ENCODE results near the gene VASP. TPM values are rescaled to one million over a fixed set of nuclear protein-coding genes. Genes with fewer than 3 reads are reported as not detected.
"Not testable (repeated sequence)": the region's sequence is repeated elsewhere in the genome, so short reads cannot be mapped to it uniquely, and the experiment has no call there.

VASP gene
- total RNA-seq, 2 donors from 2014 or later = 218 to 260 TPM

DNA sequence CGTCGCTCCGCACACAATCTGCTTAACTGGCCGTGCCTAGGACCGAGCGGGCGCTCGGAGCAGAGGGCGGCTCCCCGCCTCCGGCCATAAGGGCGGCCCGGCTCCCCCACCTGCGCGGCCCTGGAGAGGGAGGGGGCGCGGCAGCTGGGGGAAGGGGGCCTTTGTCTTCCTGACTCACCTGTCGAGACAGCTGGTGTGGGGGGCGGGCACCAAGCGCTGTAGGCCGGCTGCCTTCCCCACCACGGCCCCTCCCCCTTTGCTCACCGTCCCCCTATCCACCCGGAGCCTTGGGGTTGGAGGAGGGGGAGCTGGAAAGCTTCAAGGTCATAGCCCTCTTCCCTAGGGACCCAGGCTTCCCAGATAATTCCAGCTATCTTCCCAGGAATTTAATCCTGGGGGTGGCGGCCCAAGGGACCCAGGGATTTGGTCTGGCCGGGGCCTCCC, 1.2 kb downstream of the VASP start:
- ATAC-seq (peak; percentile 40), DNase-seq (peak; percentile 84 to 88)
- intact Hi-C loops (cut with DNase I, micrococcal nuclease) = no loop called here

DNA sequence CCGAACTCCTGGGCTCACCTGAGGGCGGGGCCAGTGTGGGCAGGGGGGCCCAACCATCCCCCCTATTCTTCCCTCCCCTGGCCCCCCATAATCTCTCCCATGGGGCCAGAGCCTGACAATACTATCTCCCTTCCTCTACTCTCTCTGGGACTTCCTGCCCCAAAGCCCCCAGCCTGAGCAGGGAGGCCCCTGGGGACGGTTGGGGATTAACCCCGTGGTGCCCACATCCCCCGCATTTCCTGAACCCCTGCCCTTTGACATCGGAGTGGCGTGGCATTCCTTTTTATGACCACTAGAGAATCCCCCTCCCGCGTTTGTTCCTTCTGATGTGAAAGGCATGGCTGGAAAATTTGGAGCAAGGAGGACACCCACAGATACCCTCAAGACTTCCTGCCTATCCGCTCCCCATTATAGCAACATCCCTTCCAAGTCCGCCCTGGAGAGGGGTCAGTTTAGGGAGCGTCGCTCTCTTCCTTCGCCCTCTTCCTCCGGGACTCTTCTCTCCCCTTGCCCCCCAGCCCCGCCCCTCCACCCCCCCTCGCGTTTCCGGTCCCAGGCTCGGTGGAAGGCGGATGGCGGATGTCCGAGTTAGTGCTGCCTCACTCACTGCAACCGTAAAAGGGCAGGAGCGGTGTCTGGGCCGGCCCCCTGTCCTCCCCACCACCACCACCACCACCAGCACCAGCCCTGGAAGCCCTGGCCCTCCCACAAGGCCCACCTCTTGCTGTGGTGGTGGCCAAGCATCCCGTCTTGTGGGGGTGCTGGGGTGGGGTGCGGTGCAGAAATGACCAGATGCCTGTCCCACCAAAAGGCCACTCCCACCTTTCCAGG, 1.8 kb downstream of the VASP start:
- intact Hi-C loops (cut with DNase I, micrococcal nuclease) = no loop called here
- ATAC-seq (peak; percentile 33), DNase-seq (peak; percentile 81 to 89)

DNA sequence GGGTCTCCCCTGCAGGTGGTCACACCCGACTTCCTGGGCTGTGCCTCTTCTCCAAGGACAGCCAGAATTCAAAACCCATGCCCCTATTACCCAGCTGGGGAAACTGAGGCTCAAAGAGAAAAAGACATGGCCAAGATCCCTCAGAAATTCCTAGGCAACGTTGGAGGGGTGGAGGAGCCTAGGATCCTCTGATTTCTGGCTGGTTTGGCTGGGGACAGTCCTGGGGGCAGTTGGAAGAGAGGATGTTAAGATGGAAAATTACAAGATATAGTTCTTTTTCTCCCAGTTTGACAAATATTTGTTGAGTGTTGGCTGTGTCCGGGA, 2.4 kb downstream of the VASP start:
- no peak for ATAC-seq
- intact Hi-C loops (cut with DNase I, micrococcal nuclease) = loop anchor here in 1 of 2 donors (5.0 kb wide), 1 partner anchor 128 kb away; the partner anchor contains the start of gene EML2
- DNase-seq = no peak

DNA sequence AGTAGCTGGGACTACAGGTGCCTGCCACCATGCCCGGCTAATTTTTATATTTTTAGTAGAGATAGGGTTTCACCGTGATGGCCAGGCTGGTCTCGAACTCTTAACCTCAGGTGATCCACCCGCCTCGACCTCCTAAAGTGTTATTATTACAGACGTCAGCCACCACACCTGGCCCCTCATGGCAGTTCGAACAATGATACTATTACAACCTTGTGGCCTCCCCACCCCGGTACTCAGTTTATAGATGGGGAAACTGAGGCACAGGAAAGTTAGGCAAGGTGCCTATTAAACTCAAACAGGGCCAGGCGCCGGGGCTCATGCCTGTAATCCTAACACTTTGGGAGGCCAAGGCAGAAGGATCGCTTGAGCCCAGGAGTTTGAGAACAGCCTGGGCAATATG, 3.1 kb downstream of the VASP start:
- intact Hi-C loops (cut with DNase I, micrococcal nuclease) = loop anchor here in 1 of 2 donors (5.0 kb wide), 1 partner anchor 127 kb away; the partner anchor contains the start of gene EML2
- not testable (repeated sequence) for DNase-seq, ATAC-seq

DNA sequence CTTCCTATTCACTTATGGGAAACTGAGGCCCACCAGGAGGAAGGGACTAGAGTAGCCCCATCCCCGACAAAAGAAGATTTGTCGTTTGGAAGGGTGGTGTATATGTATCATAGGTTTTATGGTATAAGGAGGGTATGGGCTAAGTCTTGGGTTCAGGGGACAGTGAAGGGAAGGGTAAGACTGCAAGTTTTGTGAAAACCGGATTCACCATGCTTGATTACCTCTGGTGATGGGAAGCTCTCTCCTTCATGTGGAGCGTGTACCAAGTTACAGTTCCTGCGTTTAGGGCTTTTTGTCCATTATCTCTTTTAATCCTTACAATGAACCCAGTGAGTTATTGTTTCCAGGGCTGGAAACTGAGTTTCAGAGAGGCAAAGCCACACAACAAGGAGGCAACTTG, 3.8 kb downstream of the VASP start:
- ATAC-seq (no peak), DNase-seq (no peak)
- intact Hi-C loops (cut with DNase I, micrococcal nuclease) = loop anchor here in 1 of 2 donors (5.0 kb wide), 1 partner anchor 126 kb away; the partner anchor contains the start of gene EML2

DNA sequence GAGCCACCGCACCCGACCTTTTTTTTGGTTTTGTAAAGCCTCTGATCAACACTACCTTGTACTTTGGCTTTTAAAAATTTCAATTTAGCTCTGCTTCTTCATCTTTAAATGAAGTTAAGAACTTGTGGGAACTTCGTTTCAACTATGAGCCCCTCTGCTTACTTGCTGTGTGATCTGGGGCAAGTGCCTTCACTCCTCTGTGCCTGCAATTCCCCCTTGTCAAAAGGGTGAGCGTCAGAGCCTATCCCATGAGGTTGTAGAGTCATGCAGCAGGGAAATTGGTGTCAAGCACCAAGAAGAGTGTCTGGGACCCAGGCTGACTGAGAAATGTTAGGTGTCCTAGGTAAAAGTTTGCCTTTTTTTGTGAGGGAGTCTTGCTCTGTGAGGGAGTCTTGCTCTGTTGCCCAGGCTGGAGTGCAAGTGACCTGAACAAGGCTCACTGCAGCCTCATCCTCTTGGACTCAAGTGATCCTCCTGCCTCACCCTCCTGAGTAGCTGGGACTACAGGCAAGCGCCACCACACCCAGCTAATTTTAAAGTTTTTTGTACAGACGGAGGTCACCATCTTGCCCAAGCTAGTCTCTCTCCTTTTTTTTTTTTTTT, 5.7 kb downstream of the VASP start:
- DNase-seq (peak in 1 of 2 donors; percentile 10), ATAC-seq (no peak)
- intact Hi-C loops (cut with DNase I, micrococcal nuclease) = loop anchor here in 1 of 2 donors (5.0 kb wide), 1 partner anchor 124 kb away; the partner anchor contains the start of gene EML2

DNA sequence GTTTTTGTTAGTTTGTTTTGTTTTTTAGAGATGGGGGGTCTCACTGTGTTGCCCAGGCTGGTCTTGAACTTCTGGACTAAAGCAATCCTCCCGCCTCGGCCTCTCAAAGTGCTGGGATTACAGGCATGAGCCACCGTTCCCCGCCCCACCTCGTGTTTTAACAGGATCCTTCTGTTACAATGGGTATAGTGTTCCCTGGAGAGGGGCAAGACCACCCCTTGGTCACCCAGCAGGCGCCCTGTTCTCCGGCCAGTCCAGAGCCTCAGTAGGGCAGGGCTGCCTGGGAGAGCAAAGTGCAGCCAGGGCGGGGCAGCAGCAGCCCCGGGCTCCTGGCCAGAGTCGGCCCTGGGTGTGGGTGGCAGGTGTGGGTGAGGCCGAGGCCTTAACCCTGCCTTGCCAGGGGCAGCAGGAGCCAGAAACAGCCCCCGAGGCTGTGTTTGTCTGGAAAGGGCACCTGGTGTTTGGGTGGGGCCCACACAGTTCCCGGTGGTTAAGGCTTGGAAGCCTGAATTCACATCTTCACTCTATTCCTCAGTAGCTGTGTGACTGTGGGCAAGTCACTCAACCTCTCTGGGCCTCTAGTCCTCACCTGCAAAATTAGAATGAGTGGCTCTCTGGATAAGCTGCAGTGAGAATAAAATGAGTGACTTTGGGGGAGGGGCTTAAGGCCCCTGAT, 7.2 kb downstream of the VASP start:
- intact Hi-C loops (cut with DNase I, micrococcal nuclease) = loop anchor here in 1 of 2 donors (5.0 kb wide), 1 partner anchor 123 kb away; the partner anchor contains the start of gene EML2
- peak; percentile 79 for ATAC-seq
- peak; percentile 89 to 93 for DNase-seq

DNA sequence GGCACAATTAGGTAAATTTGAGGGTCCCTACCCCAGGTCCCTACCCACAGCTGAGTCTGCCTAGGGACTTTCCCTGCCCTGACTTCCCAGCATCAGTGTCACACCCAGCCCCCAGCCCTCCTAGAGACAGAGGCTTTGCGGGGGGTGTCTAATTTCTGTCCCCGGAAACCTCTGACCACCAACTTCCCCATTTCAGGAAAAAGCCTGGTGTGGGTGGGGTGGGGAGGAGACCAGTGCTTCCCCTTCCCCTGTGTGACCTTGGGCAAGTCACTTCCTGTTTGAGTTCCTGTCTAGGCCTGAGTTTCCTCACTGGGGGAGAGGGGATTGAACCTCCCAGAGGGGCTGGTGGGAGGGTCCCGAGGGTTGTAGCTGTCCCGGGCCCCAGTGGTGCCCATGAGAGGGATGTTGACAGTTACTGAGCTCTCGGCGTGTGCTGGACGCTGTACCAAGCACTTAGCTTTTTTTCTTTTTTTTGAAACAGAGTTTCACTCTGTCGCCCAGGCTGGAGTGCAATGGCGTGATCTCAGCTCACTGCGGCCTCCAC, 7.9 kb downstream of the VASP start:
- intact Hi-C loops (cut with DNase I, micrococcal nuclease) = no loop called here
- ATAC-seq = peak; percentile 41

DNA sequence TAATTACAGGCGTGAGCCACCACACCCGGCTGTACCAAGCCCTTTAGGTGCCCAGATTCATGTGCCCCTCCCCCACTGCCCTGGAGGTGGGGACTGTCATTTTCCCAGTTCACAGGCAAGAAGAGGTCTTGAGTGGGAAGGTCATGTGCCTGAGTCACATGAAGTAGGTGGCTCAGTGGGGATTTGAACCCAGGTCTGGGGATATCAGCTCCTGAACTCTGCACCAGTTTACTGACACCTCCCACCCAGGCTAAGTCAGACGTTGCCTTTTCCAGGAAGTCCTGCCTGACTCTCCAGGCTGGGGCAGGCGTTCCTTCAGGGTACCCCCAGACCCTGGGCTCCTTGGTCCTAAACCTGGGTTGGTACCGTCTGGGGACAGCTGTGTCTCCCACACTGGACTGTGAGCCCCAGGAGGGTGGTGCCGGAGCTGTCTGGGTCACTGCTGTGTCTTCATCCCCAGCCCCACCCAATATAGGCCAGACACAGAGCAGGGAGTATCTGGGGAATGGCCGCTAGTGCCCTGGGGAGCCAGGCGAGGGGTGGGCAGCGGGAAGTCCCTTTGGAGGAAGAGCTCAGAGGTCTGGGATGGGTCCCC, 8.6 kb downstream of the VASP start:
- DNase-seq (peak; percentile 77 to 81), ATAC-seq (peak; percentile 48)
- intact Hi-C loops (cut with DNase I, micrococcal nuclease) = no loop called here

More for the DNA sequence above, 7.9 kb downstream of the VASP start:
- DNase-seq = peak; percentile 60 to 81

DNA sequence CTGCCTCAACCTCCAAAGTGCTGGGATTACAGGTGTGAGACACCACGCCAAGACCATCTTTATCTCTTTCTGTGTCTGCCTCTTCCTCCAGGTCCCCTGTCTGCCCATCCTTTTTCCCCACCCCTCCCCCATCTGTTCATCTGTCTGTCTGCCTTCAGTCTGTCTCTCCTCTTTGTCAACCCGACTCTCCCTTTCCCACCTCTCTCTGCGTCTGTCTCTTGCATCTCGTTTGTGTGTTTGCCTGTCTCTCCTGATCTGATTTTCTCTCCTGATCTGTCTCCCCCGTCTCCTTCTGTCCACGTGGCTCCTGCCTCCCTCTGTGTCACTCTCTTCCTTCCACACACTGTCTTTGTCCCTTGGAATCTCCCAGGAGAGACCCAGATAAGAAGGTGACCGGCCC, 10.0 kb downstream of the VASP start:
- ATAC-seq (no peak), DNase-seq (no peak)
- intact Hi-C loops (cut with DNase I, micrococcal nuclease) = no loop called here

DNA sequence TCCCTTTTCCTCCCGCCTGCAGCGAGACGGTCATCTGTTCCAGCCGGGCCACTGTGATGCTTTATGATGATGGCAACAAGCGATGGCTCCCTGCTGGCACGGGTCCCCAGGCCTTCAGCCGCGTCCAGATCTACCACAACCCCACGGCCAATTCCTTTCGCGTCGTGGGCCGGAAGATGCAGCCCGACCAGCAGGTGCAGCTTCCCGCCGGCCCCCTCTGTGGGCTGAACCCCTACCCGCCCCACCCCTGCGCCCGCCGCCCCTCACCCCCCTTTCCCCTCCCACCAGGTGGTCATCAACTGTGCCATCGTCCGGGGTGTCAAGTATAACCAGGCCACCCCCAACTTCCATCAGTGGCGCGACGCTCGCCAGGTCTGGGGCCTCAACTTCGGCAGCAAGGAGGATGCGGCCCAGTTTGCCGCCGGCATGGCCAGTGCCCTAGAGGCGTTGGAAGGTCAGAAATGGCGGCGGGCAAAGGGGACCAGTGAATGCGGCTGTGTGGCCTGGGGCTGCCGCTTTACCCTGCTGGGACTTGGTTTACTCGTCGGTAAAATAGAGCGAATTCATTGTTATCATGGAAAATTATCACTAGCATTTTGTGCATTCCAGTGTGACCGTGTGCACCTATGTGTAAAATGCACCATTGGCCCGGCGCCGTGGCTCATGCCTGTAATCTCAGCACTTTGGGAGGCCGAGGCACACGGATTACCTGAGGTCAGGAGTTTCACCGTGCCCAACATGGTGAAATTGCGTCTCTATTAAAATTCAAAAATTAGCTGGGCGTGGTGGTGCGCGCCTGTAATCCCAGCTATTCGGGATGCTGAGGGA, 10.6 kb downstream of the VASP start:
- intact Hi-C loops (cut with DNase I, micrococcal nuclease) = no loop called here
- DNase-seq (no peak), ATAC-seq (no peak)

DNA sequence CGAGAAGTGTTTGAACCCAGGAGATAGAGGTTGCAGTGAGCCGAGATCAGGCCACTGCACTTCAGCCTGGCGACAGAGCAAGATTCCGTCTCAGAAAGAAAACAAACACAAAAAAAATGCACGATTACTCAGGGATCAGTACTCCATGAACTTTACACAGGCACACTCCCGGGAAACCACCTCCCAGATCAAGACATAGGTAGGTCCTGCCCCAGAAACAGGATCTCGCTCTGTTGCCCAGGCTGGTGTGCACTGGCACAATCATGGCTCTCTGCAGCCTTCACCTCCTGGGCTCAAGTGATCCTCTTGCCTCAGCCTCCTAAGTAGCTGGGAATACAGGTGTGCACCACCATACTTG, 11.2 kb downstream of the VASP start:
- DNase-seq = peak in 1 of 2 donors; percentile 48
- intact Hi-C loops (cut with DNase I, micrococcal nuclease) = no loop called here
- peak; percentile 28 for ATAC-seq

DNA sequence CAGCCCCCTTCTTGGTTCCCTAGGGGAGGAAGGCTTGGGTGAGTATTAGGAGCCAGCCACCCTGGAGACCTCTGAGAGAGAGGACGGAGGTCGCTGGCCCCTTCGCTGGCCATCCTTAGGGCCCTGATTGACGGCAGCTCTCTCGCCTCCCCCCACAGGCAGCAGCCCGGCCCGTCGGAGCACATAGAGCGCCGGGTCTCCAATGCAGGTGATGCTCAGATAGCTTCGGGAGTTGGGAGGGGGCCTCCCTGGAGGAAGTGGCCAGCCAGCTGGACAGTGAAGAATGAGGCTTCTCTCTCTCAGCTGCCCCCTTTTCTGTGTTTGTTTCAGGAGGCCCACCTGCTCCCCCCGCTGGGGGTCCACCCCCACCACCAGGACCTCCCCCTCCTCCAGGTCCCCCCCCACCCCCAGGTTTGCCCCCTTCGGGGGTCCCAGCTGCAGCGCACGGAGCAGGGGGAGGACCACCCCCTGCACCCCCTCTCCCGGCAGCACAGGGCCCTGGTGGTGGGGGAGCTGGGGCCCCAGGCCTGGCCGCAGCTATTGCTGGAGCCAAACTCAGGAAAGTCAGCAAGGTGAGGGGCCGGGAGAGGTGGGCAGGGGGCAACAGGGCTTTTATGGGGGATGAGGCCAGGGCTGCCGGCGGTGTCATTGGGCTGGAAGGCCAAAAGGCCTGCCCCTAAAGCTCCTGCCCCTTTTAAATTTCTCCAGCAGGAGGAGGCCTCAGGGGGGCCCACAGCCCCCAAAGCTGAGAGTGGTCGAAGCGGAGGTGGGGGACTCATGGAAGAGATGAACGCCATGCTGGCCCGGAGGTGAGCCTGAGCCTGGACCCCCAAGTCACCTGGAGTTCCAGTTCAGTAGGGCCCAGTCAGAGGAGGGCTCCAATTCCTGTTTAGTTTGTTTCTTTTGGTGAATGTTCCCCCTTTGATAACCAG, 15.0 kb downstream of the VASP start:
- intact Hi-C loops (cut with DNase I, micrococcal nuclease) = loop anchor here in 1 of 2 donors (10.0 kb wide), 1 partner anchor 53 kb away; no protein-coding TSS in a partner anchor
- DNase-seq = no peak
- ATAC-seq = no peak

DNA sequence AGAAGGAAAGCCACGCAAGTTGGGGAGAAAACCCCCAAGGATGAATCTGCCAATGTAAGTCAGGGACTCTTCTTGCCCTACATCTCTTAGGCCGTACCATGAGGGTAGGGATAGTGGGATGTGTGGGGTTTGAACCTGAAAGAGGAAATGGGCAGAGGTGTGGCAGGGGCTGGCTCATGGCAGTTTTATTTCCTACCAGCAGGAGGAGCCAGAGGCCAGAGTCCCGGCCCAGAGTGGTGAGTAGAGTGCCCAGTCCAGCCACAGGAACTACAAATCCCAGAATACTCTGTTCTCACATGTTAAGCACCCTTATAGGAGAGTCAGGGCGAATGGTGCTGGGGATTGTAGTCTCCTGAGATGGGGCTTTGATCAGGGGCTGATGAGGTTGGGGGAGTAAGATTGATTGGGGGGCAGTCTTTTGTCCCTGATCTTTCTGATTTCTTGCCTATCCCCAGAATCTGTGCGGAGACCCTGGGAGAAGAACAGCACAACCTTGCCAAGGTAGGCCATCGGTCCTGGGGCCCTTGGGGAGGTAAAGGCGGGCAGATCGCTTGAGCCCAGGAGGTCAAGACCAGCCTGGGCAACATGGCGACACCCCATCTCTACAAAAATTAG, 16.5 kb downstream of the VASP start:
- intact Hi-C loops (cut with DNase I, micrococcal nuclease) = loop anchor here in 1 of 2 donors (10.0 kb wide), 1 partner anchor 51 kb away; no protein-coding TSS in a partner anchor
- ATAC-seq (peak; percentile 63), DNase-seq (peak; percentile 69 to 78)

DNA sequence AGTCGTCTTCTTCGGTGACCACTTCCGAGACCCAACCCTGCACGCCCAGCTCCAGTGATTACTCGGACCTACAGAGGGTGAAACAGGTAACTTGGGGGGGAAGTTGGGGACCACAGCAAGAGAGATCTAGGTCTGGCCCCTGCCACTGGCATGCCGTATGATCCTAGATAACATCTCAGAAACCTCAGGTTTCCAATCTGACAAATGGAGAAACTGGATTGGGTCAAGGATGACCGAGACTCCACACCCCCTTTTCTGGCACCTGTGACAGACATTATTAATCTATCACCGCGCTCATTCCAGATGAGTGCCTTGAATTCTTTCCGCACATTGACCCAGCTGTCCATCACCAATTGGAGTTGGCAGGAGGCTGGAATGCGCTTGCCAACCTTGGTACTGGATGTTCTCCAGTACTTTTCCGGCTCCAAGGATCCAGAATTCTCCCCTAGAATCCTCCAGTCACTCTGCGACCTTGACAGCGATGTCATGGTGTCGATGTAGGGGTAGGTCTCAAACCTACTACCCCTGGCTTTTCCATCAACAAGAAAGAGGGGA, 17.4 kb downstream of the VASP start:
- DNase-seq = no peak
- ATAC-seq = no peak
- intact Hi-C loops (cut with DNase I, micrococcal nuclease) = loop anchor here in 1 of 2 donors (10.0 kb wide), 1 partner anchor 50 kb away; no protein-coding TSS in a partner anchor

DNA sequence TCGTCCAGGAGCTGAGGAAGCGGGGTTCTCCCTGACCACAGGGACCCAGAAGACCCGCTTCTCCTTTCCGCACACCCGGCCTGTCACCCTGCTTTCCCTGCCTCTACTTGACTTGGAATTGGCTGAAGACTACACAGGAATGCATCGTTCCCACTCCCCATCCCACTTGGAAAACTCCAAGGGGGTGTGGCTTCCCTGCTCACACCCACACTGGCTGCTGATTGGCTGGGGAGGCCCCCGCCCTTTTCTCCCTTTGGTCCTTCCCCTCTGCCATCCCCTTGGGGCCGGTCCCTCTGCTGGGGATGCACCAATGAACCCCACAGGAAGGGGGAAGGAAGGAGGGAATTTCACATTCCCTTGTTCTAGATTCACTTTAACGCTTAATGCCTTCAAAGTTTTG, 18.9 kb downstream of the VASP start:
- peak; percentile 57 to 79 for DNase-seq
- intact Hi-C loops (cut with DNase I, micrococcal nuclease) = loop anchor here in 1 of 2 donors (10.0 kb wide), 1 partner anchor 49 kb away; no protein-coding TSS in a partner anchor

More for the DNA sequence above, 18.9 kb downstream of the VASP start:
- ATAC-seq = peak; percentile 51
